ENCODE measurements around the gene PRKN.

Gene PRKN

GRCh38 chr6:161921602-161922395 is 805.8 kb downstream of the PRKN start:
- no peak for TF ChIP-seq CTCF (IDR thresholded peaks at IDR 0.05)

GRCh38 chr6:161919691-161920090 is 807.9 kb downstream of the PRKN start:
- no peak for TF ChIP-seq CTCF (IDR thresholded peaks at IDR 0.05)

- no peak for TF ChIP-seq CTCF (IDR thresholded peaks at IDR 0.05)
Observed at GRCh38 chr6:161918628-161919205, 808.8 kb downstream of the PRKN start.

- no peak for TF ChIP-seq CTCF (IDR thresholded peaks at IDR 0.05)
Observed at GRCh38 chr6:161918109-161918531, 809.4 kb downstream of the PRKN start.

GRCh38 chr6:161917645-161918044 is 809.9 kb downstream of the PRKN start:
- no peak for TF ChIP-seq CTCF (IDR thresholded peaks at IDR 0.05)

GRCh38 chr6:161915456-161915964 is 812.1 kb downstream of the PRKN start:
- TF ChIP-seq CTCF (IDR thresholded peaks at IDR 0.05): no peak

- TF ChIP-seq CTCF (IDR thresholded peaks at IDR 0.05): no peak
Observed at GRCh38 chr6:161908872-161909271, 818.7 kb downstream of the PRKN start.

All from LNCAP (cell line).